ENCODE results near the gene SLC22A31.

GRCh38 chr16:89167425-89167941 is 32.9 kb downstream of the SLC22A31 start:
- no peak for TF ChIP-seq USF1 (IDR thresholded peaks at IDR 0.05; ENCODE audit: borderline replicate concordance, low read depth)
- no peak for TF ChIP-seq JUND (IDR thresholded peaks at IDR 0.05)
- TF ChIP-seq GATA2 (CRISPR knock-in tag; IDR thresholded peaks at IDR 0.05): no peak
- peak; percentile 79 for TF ChIP-seq CTCF (IDR thresholded peaks at IDR 0.05)
- TF ChIP-seq POLR2AphosphoS5 (IDR thresholded peaks at IDR 0.05; ENCODE audit: low read depth, low read length): no peak
- TF ChIP-seq EP300 (IDR thresholded peaks at IDR 0.05; ENCODE audit: borderline replicate concordance in 1 of 2, low read depth in 1 of 2, low read length in 1 of 2): 0 out of 4 replicates have a peak, but pooled peaks of 1 of the 2 experiments have one; percentile 26
- no peak for TF ChIP-seq MEF2A (IDR thresholded peaks at IDR 0.05; ENCODE audit: borderline replicate concordance, low read depth)
- TF ChIP-seq MAX (IDR thresholded peaks at IDR 0.05; ENCODE audit: low read depth): no peak
- TF ChIP-seq RAD21 (IDR thresholded peaks at IDR 0.05; ENCODE audit: low read length): peak; percentile 97
- TF ChIP-seq TAF1 (IDR thresholded peaks at IDR 0.05; ENCODE audit: borderline replicate concordance, low read depth, low read length): no peak
- no peak for TF ChIP-seq FOSL2 (IDR thresholded peaks at IDR 0.05; ENCODE audit: borderline replicate concordance, low read depth)
- no peak for TF ChIP-seq FOXM1 (IDR thresholded peaks at IDR 0.05; ENCODE audit: low read depth)
- TF ChIP-seq PBX3 (IDR thresholded peaks at IDR 0.05): no peak

Data from SK-N-SH (cell line).